Central memory CD8-positive, alpha-beta T cell (primary cell): ENCODE results near the gene MSS51.
A peak's percentile ranks its signal among the peaks of the same experiment; 100 is the strongest.
"Not testable (repeated sequence)": the region's sequence is repeated elsewhere in the genome, so short reads cannot be mapped to it uniquely, and the experiment has no call there.

Experiments used
- ATAC-seq: fragments of 150-1000 bp; cut with Tn5 transposase; replicated peaks from 2 replicates; pipeline ENCODE4 v1.10.0; 2022; ENCODE audit warnings: mild to moderate bottlenecking, moderate FRiP score, moderate number of reproducible peaks; ENCODE audit not compliant: poor library complexity, severe bottlenecking; ENCODE audit errors: extremely low read depth
- DNase-seq, 2 donors: peaks; one replicate each; pipeline ENCODE4 v3.0.0; 2021; ENCODE audit warnings: low spot score in 2 of 2
- H3K27ac Mint-ChIP-seq: one replicate; pipeline ENCODE4 v1.8.0; 2022; ENCODE audit warnings: low read depth, mild to moderate bottlenecking, moderate library complexity, mixed read lengths
- H3K27me3 Mint-ChIP-seq: one replicate; pipeline ENCODE4 v1.8.0; 2022; ENCODE audit warnings: mixed read lengths
- H3K36me3 Mint-ChIP-seq: one replicate; pipeline ENCODE4 v1.8.0; 2022; ENCODE audit warnings: mild to moderate bottlenecking, moderate library complexity, mixed read lengths; ENCODE audit not compliant: insufficient read depth
- H3K4me1 Mint-ChIP-seq: one replicate; pipeline ENCODE4 v1.8.0; 2022; ENCODE audit warnings: mixed read lengths
- H3K4me3 Mint-ChIP-seq: one replicate; pipeline ENCODE4 v1.8.0; 2022; ENCODE audit warnings: mild to moderate bottlenecking, moderate library complexity, mixed read lengths
- H3K9me3 Mint-ChIP-seq: one replicate; pipeline ENCODE4 v1.8.0; 2022; ENCODE audit warnings: mixed read lengths

The MSS51 gene

DNA sequence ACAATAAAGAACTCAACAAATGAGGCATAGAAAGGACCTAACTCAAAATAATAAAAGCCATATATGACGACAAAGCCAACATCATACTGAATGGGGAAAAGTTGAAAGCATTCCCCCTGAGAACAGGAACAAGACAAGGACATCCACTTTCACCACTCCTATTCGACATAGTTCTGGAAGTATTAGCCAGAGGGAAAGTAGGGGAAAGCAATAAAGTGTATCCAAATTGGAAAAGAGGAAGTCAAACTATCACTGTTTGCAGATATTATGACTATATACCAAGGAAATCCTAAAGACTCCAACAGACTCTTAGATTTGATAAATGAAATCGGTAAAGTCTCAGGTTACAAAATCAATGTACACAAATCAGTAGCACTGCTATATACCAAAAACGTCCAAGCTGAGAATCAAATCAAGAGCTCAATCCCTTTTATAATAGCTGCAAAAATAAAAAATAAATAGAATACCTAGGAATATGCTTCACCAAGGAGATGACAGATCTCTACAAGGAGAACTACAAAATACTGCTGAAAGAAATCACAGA, 24.3 kb downstream of the MSS51 start:
- no peak for DNase-seq
- Mint-ChIP-seq H3K27me3 (no peaks in the 10 kb centered on the region), H3K4me1 (peaks cover 65% of the 10 kb centered on the region), H3K36me3 (peaks cover 13% of the 10 kb centered on the region), H3K9me3 (no peaks in the 10 kb centered on the region), H3K27ac (no peak overlapping the region), H3K4me3 (no peak overlapping the region)
- ATAC-seq, result no peak

DNA sequence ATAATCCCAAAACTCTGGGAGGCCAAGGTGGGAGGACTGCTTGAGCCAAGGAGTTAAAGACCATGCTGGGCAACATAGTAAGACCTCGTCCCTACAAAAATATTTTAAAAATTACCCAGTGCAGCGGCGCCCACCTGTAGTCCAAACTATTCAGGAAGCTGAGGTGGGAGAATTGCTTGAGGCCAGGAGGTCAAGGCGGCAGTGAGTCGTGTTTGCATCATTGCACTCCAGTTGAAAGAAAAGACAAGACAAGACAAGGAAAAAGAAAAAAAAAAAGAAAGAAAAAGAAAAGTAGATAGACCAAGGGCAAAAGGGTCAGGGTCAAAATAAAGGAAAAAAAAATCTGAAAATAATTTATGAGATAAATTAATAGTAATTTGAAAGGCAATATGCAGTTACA, 25.3 kb downstream of the MSS51 start:
- H3K4me1 Mint-ChIP-seq, result peaks cover 69% of the 10 kb centered on the region
- H3K36me3 Mint-ChIP-seq, result peaks cover 6% of the 10 kb centered on the region
- DNase-seq (no peak), ATAC-seq (no peak)
- no peak overlapping the region for H3K27ac Mint-ChIP-seq
- H3K4me3 Mint-ChIP-seq, result no peak overlapping the region
- H3K27me3 Mint-ChIP-seq, result no peaks in the 10 kb centered on the region
- no peaks in the 10 kb centered on the region for H3K9me3 Mint-ChIP-seq

DNA sequence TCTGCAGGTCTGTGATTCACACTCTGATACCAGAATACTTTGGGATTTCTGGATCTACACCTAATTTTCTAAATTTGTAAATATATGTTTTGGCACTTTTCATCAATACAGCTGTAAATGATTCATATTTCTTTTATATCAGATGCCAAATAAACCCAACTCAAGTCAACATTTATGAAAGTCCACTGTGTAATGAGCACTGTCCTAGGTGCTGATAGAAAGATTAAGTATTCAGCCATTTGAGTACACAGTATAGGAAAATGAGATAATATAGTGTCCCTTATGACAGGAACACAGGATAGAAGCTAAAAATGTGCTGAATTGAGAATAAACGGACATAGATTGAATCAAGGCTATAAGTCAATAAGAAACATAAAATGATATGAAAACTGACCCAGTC, 25.9 kb downstream of the MSS51 start:
- Mint-ChIP-seq H3K9me3 (no peaks in the 10 kb centered on the region), H3K27ac (no peak overlapping the region), H3K4me1 (peaks cover 69% of the 10 kb centered on the region), H3K4me3 (no peak overlapping the region), H3K27me3 (no peaks in the 10 kb centered on the region), H3K36me3 (peaks cover 6% of the 10 kb centered on the region)
- DNase-seq (no peak), ATAC-seq (no peak)

DNA sequence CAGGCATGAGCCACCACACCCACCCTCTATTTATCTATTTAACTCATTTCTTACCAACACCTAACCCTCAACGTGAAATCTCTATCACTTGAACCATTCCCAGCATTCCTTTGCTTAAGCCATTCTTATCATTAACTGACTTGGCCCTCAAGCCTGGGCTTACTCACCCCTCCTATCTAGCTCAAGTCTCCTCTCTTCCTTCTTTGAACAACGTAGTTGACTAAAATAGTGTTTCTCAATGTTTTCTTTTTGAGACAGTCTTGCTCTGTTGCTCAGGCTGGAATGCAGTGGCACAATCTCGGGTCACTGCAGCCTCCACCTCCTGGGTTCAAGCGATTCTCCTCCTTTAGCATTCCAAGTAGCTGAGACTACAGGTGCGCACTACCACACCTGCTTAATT, 26.5 kb downstream of the MSS51 start:
- Mint-ChIP-seq H3K36me3 (peaks cover 6% of the 10 kb centered on the region), H3K27ac (no peak overlapping the region), H3K27me3 (no peaks in the 10 kb centered on the region), H3K9me3 (no peaks in the 10 kb centered on the region), H3K4me1 (peaks cover 69% of the 10 kb centered on the region), H3K4me3 (no peak overlapping the region)
- no peak for ATAC-seq
- no peak for DNase-seq

DNA sequence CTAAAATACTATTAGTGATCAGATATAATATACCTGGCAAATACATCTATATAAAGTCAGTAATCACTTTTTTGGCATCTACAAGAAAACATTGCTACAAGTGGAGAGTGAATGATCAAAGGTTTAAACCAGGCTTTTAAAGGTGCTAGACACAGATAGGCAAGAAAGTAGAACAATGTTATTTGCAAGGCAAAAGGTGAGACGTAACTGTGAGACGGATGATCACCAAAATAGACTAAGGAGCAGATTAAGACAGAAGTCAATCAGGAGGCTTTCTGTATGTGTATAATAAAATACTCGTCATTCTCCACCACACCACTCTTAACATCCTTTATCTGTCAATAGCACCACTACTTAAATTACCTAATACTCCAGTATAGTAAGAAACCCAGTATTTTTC, 27.8 kb downstream of the MSS51 start:
- DNase-seq (no peak), ATAC-seq (no peak)
- H3K27ac Mint-ChIP-seq, result no peak overlapping the region
- H3K36me3 Mint-ChIP-seq, result peaks cover 6% of the 10 kb centered on the region
- no peak overlapping the region for H3K4me3 Mint-ChIP-seq
- H3K4me1 Mint-ChIP-seq, result peaks cover 68% of the 10 kb centered on the region
- H3K9me3 Mint-ChIP-seq, result no peaks in the 10 kb centered on the region
- H3K27me3 Mint-ChIP-seq, result no peaks in the 10 kb centered on the region

DNA sequence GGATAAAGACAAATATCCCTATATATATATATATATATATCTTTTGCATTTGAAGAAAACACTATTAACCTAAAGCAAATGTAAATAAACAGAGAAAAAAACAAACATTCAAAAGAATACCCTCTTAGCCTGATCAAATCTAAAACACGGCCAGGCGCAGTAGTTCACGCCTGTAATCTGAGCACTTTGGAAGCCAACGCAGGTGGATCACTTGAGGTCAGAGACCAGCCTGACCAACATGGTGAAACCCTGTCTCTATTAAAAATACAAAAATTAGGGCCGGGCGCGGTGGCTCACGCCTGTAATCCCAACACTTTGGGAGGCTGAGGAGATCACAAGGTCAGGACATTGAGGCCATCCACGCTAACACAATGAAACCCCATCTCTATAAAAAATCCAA, 28.7 kb downstream of the MSS51 start:
- no peak for DNase-seq
- Mint-ChIP-seq H3K9me3 (no peaks in the 10 kb centered on the region), H3K4me1 (peaks cover 59% of the 10 kb centered on the region), H3K27ac (no peak overlapping the region), H3K27me3 (no peaks in the 10 kb centered on the region), H3K4me3 (no peak overlapping the region), H3K36me3 (peaks cover 7% of the 10 kb centered on the region)
- ATAC-seq, result no peak

DNA sequence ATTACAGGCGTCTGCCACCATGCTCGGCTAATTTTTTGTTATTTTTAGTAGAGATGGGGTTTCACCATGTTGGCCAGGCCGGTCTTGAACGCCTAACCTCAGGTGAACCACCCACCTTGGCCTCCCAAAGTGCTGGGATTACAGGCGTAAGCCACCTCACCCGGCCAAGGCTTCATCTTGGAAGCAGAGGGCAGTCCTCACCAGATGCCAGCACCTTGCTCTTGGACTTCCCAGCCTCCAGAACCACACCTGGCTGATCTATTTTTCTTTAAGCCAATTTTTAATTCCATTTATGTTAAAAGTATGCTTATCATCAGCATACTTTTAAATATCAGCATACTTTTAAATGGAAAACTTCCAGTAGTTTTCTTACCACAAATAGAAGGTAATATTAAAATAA, 31.7 kb downstream of the MSS51 start:
- DNase-seq (no peak), ATAC-seq (no peak)
- H3K27me3 Mint-ChIP-seq, result no peaks in the 10 kb centered on the region
- no peak overlapping the region for H3K4me3 Mint-ChIP-seq
- H3K4me1 Mint-ChIP-seq, result peaks cover 32% of the 10 kb centered on the region
- no peak overlapping the region for H3K27ac Mint-ChIP-seq
- H3K36me3 Mint-ChIP-seq, result peaks cover 18% of the 10 kb centered on the region
- H3K9me3 Mint-ChIP-seq, result no peaks in the 10 kb centered on the region

DNA sequence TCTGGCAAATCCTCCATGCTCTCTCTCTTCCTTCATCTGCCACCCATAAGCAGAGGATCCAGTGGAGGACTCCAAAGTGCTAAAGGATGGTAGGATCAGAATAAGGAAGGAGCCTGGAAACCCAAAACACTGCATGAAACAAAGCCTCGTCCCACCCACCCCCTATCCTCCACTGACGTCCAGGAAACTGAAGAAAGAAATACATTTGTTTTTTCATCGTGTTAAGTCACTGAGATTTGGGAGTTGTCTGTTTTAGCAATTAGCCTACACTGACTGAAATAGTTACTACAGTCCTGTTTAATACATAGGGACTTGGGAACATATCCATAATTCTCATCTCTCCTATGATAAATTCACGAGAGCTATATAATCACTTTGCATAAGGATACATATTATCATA, 34.3 kb downstream of the MSS51 start:
- DNase-seq (no peak), ATAC-seq (no peak)
- H3K4me1 Mint-ChIP-seq, result peaks cover 18% of the 10 kb centered on the region
- no peak overlapping the region for H3K27ac Mint-ChIP-seq
- H3K36me3 Mint-ChIP-seq, result peaks cover 29% of the 10 kb centered on the region
- H3K9me3 Mint-ChIP-seq, result no peaks in the 10 kb centered on the region
- no peak overlapping the region for H3K4me3 Mint-ChIP-seq
- no peaks in the 10 kb centered on the region for H3K27me3 Mint-ChIP-seq

DNA sequence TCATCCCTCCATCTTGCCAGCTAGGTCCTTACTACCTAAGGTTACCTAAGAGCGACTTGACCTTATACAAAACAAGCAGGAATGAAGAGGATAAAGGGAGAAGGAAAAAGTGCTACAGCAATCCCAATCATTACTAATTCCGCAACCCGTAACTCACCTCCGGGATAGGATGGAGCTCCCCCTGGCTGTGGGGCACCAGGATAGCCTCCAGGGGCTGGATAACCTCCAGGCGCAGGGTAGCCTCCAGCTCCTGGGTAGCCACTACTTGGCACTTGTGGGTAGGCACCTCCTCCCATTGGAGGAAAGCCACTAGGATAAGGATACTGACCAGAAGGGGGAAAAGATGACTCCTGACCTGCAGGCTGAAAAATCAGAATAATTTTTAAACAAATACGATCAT, 35.3 kb downstream of the MSS51 start:
- Mint-ChIP-seq H3K4me3 (no peak overlapping the region), H3K27me3 (no peaks in the 10 kb centered on the region), H3K27ac (no peak overlapping the region), H3K36me3 (peaks cover 32% of the 10 kb centered on the region), H3K4me1 (peaks cover 11% of the 10 kb centered on the region), H3K9me3 (no peaks in the 10 kb centered on the region)
- DNase-seq (no peak), ATAC-seq (no peak)

DNA sequence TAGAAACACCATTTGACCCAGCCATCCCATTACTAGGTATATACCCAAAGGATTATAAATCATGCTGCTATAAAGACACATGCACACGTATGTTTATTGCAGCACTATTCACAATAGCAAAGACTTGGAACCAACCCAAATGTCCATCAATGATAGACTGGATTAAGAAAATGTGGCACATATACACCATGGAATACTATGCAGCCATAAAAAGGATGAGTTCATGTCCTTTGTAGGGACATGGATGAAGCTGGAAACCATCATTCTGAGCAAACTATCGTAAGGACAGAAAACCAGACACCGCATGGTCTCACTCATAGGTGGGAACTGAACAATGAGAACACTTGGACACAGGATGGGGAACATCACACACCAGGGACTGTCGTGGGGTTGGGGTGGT, 39.0 kb downstream of the MSS51 start:
- DNase-seq, H3K4me1 Mint-ChIP-seq, H3K27me3 Mint-ChIP-seq, H3K9me3 Mint-ChIP-seq, H3K27ac Mint-ChIP-seq, ATAC-seq, H3K4me3 Mint-ChIP-seq: not testable (repeated sequence)
- H3K36me3 Mint-ChIP-seq, result peaks cover 54% of the 10 kb centered on the region

DNA sequence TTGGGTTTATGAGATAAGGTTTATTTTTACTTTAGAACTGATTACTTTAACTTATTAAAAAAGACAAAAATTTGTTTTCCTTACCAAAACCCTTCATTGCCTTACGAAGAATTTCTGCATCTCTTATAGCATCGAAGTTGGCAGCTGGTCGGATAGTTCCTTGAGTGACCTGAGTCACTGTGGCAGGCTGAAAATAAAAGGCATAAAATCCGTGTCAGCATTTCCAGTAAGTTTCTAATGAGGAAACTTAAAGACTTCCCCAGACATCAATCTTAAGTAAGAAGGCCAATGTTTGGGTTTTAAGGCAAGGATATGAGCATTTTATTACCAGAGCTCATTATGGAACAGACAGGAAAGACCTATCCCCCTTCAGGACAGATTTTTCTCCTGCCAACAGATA, 45.1 kb downstream of the MSS51 start:
- H3K4me1 Mint-ChIP-seq, result peaks cover 9% of the 10 kb centered on the region
- no peak overlapping the region for H3K27ac Mint-ChIP-seq
- ATAC-seq (no peak), DNase-seq (no peak)
- no peak overlapping the region for H3K4me3 Mint-ChIP-seq
- peaks cover 79% of the 10 kb centered on the region for H3K36me3 Mint-ChIP-seq
- no peaks in the 10 kb centered on the region for H3K27me3 Mint-ChIP-seq
- H3K9me3 Mint-ChIP-seq, result no peaks in the 10 kb centered on the region

DNA sequence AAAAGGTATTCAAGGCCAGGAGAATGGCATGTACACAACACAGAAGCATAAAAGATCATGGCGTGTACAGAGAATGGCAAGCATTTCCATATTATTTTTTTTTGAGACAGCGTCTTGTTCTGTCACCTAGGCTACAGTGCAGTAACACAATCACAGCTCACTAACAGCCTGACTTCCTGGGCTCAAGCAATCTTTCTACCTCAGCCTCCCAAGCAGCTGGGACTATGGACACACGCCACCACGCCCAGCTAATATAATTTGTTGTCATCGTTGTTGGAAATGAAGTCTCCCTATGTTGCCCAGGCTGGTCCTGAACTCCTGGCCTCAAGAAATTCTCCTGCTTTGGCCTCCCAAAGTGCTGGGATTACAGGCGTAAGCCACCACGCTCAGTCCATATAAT, 46.8 kb downstream of the MSS51 start:
- no peak overlapping the region for H3K27ac Mint-ChIP-seq

DNA sequence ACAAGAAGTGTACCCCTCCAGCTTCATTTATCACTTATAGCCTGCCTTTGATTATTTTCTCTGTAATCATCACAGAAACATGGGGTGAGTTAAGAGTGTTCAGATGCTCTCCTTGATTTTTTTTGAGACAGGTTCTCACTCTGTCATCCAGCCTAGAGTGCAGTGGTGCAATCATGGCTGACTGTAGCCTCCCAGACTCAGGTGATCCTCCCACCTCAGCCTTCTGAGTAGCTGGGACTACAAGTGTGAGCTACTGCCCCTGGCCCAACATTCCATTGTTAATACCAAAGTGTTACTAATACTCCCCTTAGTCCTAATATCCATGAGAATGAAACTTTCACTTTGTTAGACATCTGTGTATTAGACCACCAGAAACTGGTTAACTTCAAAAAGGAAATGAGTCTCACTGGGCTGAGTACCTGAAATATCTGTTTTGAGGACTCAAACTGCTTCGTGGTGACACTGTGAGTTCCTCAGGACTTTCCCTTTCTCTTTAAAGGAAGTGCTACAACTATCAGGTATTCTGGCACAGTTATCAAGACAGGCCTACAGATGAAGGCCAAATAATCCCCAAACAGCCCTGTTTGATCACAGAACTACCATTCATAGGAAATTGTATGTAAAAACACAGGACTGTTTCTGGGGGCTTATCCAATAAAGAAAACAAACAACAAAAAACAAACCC, 54.2 kb downstream of the MSS51 start:
- Mint-ChIP-seq H3K27me3 (no peaks in the 10 kb centered on the region), H3K9me3 (no peaks in the 10 kb centered on the region), H3K36me3 (peaks cover 71% of the 10 kb centered on the region), H3K4me1 (peaks cover 7% of the 10 kb centered on the region), H3K4me3 (no peak overlapping the region), H3K27ac (no peak overlapping the region)
- ATAC-seq, result peak; percentile 43
- DNase-seq, result no peak

More for the DNA sequence above, 46.8 kb downstream of the MSS51 start:
- Mint-ChIP-seq H3K4me3 (no peak overlapping the region), H3K9me3 (no peaks in the 10 kb centered on the region), H3K4me1 (peaks cover 5% of the 10 kb centered on the region), H3K27me3 (no peaks in the 10 kb centered on the region), H3K36me3 (peaks cover 79% of the 10 kb centered on the region)
- ATAC-seq (no peak), DNase-seq (no peak)
